ENCODE measurements around the gene PTPN20. TPM values are rescaled to one million over a fixed set of nuclear protein-coding genes. Genes with fewer than 3 reads are reported as not detected.
"Not testable (repeated sequence)": the region's sequence is repeated elsewhere in the genome, so short reads cannot be mapped to it uniquely, and the experiment has no call there.

The PTPN20 gene, protein sequence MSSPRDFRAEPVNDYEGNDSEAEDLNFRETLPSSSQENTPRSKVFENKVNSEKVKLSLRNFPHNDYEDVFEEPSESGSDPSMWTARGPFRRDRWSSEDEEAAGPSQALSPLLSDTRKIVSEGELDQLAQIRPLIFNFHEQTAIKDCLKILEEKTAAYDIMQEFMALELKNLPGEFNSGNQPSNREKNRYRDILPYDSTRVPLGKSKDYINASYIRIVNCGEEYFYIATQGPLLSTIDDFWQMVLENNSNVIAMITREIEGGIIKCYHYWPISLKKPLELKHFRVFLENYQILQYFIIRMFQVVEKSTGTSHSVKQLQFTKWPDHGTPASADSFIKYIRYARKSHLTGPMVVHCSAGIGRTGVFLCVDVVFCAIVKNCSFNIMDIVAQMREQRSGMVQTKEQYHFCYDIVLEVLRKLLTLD
- total RNA-seq = 18.8 TPM

GRCh38 chr10:46911144-46911876, at the start of gene PTPN20:
TSS of gene PTPN20 (plus strand) at chr10:46911428. CDS start at chr10:46932500, 21,072 bp downstream.
- DNase-seq (ENCODE audit: low spot score in 2 of 2); FAIRE-seq: not testable (repeated sequence)

DNA sequence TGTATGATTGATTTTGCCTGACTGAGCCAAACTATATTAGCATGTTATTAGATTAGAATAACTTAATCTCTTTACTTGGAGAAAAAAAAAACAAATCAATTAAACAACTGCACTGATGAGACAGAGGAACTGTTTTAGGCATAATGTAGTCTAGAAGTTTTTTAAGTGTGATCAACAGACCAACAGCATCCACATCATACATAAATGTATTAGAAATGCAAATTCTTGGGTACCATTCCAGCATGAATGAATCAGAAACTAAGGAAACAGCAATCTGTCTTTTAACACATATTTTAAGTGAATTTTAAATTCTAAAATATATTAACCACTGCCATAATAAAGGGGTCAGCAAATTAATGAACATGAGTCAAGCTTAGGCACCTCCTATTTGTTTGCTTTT, 41.5 kb upstream of the PTPN20 start:
- FAIRE-seq = peak; percentile 3
- not testable (repeated sequence) for DNase-seq (ENCODE audit: low spot score in 2 of 2)

DNA sequence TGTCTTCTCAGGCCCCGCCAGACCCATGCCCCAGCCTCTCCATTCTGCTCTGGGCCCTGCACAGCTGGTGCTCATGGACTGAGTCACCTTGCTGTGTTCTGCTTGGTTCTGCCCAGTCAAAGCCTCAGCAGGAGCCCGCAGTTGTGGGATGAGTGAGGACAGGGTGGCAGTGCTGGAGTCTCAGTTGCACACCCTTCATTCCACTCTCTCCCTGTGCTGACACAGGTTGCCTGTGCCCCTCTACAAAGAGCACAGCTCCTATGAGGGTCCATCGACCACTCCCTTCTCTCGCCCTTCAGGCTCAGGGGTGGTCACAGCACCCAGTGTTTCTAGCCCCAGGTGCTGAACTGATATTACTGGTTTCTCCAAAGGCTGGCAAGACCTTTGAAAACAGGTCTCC, 39.6 kb upstream of the PTPN20 start:
- FAIRE-seq; DNase-seq (ENCODE audit: low spot score in 2 of 2): not testable (repeated sequence)

GRCh38 chr10:46875304-46875703, 35.9 kb upstream of the PTPN20 start:
- DNase-seq (ENCODE audit: low spot score in 2 of 2); FAIRE-seq: not testable (repeated sequence)

DNA sequence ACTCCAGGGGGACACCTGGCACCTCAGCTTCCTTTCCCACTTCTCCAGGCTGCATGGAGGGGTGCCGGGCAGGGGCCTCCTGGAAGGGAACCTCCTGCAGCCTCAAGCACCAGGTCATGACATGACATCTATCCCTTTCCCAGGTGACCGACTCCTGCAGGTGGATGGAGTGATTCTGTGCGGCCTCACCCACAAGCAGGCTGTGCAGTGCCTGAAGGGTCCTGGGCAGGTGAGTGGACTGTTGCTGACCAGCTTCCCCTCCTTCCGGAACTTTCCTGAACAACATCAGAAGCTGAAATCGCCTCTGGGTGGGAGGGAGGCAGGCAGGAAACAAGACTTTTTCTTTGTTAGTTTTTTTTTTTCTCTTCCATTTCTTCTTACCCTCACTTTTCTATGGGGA, 34.5 kb upstream of the PTPN20 start:
- not testable (repeated sequence) for DNase-seq (ENCODE audit: low spot score in 2 of 2); FAIRE-seq

DNA sequence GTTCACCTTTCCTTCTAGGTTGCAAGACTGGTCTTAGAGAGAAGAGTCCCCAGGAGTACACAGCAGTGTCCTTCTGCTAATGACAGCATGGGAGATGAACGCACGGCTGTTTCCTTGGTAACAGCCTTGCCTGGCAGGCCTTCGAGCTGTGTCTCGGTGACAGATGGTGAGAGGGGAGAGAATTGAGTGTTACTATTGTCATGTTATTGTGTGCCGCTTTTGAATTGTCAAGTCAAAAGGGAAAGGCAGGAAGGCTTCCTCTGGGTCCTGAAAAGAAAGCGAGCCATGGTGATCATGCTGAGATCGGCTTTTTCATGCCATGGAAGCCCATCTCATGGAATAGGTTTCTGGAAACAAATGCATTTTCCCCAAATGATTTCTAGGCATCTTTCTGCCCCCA, 32.5 kb upstream of the PTPN20 start:
- not testable (repeated sequence) for FAIRE-seq; DNase-seq (ENCODE audit: low spot score in 2 of 2)

- not testable (repeated sequence) for DNase-seq (ENCODE audit: low spot score in 2 of 2); FAIRE-seq
Observed at GRCh38 chr10:46890813-46891611, 20.2 kb upstream of the PTPN20 start.

GRCh38 chr10:46896762-46897692, 14.2 kb upstream of the PTPN20 start:
- not testable (repeated sequence) for DNase-seq (ENCODE audit: low spot score in 2 of 2); FAIRE-seq

DNA sequence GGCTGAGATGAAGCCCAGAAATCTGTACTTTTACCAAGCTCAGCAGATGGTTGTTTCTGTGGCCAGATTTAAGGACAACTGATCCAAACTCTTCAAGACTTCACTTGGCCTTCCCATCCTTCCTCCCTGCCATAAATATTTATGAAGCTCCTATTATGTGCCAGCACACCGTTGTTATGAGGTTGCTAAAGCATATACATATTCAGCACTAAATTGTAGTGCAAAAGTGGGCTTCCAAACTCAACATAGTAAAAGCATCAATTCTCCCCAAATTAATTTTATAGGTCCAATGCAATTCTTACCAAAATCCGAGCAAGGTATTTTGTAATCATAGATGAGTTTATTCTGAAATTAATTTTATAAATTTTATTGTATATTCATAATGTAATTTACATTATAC, 10.0 kb upstream of the PTPN20 start:
- not testable (repeated sequence) for FAIRE-seq; DNase-seq (ENCODE audit: low spot score in 2 of 2)

DNA sequence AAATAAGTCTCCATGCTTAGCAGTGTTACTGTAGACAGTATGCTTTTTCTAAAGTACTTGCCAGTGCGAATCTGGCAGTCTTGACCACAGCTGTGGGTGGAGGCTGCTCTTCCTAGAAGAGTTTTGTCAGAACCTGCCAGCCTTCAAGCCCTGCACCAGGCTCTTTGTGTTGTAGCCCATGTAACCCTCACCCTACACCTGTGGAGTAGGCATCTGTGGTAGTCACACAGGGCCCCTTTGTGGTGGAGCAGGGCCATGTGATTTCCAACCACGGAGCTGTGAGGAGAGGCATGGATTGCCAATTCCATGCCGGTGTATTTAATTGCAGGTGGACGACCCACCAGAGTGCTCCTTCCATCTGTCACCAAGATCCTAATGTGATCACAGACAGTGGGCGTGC, 7.4 kb upstream of the PTPN20 start:
- not testable (repeated sequence) for DNase-seq (ENCODE audit: low spot score in 2 of 2); FAIRE-seq

- not testable (repeated sequence) for DNase-seq (ENCODE audit: low spot score in 2 of 2); FAIRE-seq
Observed at GRCh38 chr10:46906359-46906758, 4.9 kb upstream of the PTPN20 start.

GRCh38 chr10:46907185-46908117, 3.8 kb upstream of the PTPN20 start:
- not testable (repeated sequence) for DNase-seq (ENCODE audit: low spot score in 2 of 2); FAIRE-seq

DNA sequence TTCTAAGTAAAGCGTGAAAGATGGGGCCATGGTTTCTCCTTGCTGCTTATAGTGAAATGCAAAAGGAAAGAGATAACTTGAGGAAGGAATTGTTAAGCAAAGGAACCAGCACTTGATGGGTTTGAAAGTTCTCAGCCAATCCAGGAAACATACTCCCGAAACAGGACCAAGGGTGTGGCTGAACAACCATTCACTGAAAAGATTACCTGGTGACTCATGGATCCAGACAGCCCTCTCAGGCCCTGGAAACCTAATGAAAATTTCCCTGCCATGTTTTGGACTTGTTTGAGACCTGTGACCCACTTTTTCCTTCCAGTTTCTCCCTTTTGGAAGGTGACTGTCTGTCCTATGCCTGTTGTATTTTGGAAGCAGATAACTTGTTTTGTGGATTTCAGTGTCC, 11.3 kb downstream of the PTPN20 start:
- DNase-seq (ENCODE audit: low spot score in 2 of 2); FAIRE-seq: not testable (repeated sequence)

DNA sequence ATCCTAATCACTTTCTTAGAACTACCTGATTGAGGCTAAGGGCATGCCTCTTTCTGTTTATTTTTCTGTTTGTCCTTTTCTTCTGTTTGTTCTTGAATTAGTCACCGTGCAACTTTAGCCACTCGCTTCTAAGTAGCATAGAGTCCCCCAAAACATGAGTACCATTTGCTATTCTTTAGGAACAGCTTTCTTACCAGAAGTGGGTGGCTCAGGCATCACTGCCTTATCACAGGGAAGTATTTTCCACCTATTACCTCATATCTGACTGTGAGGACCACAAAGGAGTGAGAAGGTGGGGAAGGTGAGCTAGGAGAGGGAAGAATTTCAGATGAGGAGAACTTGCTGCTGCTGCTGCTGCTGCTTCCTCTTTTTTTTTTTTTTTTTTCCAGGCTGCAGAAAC, 13.9 kb downstream of the PTPN20 start:
- FAIRE-seq; DNase-seq (ENCODE audit: low spot score in 2 of 2): not testable (repeated sequence)

GRCh38 chr10:46925853-46926252, 14.6 kb downstream of the PTPN20 start:
- DNase-seq (ENCODE audit: low spot score in 2 of 2); FAIRE-seq: not testable (repeated sequence)

DNA sequence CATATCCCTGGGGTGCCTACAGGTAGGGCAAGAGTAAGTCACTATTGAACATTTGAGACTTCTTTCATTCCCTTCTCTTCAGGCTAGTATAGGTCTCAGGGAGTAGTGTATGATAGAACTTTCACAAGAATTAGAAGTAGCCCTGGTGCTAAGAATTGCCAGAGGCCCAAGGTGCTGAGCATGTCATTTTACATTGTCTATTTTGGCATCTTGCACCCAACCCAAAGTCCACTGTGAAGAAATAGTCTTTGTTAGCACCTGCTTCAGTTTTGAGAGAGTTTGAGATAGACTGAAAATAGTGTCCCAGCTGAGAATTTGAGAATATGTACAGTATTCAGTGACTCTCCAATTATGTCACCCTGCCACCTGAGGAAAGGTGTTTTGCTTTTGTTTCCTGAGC, 17.6 kb downstream of the PTPN20 start:
- not testable (repeated sequence) for DNase-seq (ENCODE audit: low spot score in 2 of 2); FAIRE-seq

DNA sequence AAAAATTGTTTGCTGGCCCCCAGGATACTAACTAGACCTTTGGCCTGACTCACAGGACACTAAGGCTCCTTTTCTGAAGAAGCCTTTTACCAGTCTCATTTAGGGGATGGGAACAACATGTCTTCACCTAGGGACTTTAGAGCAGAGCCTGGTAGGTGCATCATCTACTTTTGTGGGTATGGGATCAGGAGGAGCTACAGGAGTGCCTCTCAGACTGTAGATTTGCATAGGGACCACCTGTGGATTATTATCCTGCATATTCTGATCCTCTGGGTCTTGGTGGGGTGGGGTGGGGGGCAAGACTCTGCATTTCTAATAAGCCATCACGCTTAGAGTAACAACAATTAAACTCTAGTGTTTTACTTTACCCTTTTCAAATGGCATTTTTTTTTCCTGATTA, 21.2 kb downstream of the PTPN20 start:
- not testable (repeated sequence) for DNase-seq (ENCODE audit: low spot score in 2 of 2)

DNA sequence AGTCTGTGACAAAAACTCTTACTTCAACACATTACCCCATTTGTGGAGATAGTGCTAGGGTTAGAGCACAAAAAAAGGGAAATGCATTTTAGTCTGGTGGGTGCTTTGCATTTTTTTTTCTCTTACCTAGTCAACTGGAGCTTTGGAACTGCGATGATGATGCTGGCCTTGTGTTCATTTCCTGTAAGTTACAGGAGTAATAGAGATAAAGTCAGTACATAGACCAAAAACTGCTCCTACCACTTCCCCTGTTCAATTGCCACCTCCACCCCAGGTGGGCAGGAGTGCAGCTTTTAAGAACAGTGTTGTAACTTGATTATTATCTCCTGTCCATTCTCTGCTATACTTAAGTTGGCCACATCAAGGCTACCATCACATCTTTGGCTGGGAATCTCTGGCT, 29.9 kb downstream of the PTPN20 start:
- not testable (repeated sequence) for FAIRE-seq

More for the DNA sequence above, 21.2 kb downstream of the PTPN20 start:
- not testable (repeated sequence) for FAIRE-seq

More for the DNA sequence above, 29.9 kb downstream of the PTPN20 start:
- not testable (repeated sequence) for DNase-seq (ENCODE audit: low spot score in 2 of 2)

Data from frontal cortex (tissue), 4 donors.